ENCODE measurements around the gene NKD1.

The NKD1 gene

GRCh38 chr16:50619702-50620491 lies 71.7 kb downstream of the NKD1 start:
- TF ChIP-seq, protein P1, sequence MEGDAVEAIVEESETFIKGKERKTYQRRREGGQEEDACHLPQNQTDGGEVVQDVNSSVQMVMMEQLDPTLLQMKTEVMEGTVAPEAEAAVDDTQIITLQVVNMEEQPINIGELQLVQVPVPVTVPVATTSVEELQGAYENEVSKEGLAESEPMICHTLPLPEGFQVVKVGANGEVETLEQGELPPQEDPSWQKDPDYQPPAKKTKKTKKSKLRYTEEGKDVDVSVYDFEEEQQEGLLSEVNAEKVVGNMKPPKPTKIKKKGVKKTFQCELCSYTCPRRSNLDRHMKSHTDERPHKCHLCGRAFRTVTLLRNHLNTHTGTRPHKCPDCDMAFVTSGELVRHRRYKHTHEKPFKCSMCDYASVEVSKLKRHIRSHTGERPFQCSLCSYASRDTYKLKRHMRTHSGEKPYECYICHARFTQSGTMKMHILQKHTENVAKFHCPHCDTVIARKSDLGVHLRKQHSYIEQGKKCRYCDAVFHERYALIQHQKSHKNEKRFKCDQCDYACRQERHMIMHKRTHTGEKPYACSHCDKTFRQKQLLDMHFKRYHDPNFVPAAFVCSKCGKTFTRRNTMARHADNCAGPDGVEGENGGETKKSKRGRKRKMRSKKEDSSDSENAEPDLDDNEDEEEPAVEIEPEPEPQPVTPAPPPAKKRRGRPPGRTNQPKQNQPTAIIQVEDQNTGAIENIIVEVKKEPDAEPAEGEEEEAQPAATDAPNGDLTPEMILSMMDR (IDR thresholded peaks at IDR 0.05; ENCODE audit: borderline replicate concordance, insufficient read depth, low read depth, low read length): no peak
- H3K4me3 ChIP-seq (ENCODE audit: low read depth, low read length): no peak overlapping the region

DNA sequence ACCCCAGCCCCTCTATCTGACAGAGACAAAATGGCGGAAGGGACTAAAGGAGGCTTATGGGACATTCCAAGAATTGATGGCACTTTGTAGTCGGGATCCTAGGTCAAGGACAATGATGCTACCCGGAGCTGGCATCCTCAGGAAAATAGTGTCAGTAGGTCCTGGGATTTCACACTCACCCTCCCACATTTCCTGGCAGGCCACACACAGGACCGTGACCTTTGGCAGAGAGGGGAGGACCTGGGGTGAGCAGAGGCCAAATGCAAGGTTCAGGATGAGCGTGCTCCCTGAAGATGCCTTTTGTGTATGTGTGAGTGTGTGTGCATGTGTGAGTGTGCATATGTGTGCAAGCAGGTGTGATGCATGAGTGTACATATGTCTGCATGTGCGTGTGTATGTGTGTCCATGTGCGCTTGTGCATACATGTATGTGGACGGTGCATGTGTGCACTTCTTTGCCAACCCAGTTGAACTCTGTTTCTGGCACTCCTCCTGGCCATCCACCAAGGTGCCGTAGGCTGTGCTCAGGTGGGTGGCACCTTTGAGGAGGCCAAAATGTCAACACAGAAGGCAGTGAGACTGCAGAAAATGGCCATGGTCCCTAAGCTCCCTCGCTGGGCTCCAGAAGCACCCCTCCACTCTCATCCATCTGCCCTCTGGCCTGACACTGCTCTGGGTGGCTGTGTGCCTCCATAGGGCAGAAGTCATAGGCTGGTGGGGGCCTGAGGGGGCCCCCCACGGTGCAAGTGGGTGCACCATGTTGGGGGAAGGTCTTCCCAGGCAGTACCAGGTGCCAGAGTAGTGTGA lies 72.7 kb downstream of the NKD1 start:
- no peak overlapping the region for H3K4me3 ChIP-seq (ENCODE audit: low read depth, low read length)
- TF ChIP-seq, protein P1 (IDR thresholded peaks at IDR 0.05; ENCODE audit: borderline replicate concordance, insufficient read depth, low read depth, low read length): no peak

GRCh38 chr16:50621452-50621792 lies 73.2 kb downstream of the NKD1 start:
- TF ChIP-seq, protein P1 (IDR thresholded peaks at IDR 0.05; ENCODE audit: borderline replicate concordance, insufficient read depth, low read depth, low read length): no peak
- H3K4me3 ChIP-seq (ENCODE audit: low read depth, low read length): no peak overlapping the region

GRCh38 chr16:50622029-50622428 lies 73.8 kb downstream of the NKD1 start:
- H3K4me3 ChIP-seq (ENCODE audit: low read depth, low read length): no peak overlapping the region
- TF ChIP-seq, protein P1 (IDR thresholded peaks at IDR 0.05; ENCODE audit: borderline replicate concordance, insufficient read depth, low read depth, low read length): no peak

- no peak overlapping the region for H3K4me3 ChIP-seq (ENCODE audit: low read depth, low read length)
- TF ChIP-seq, protein P1 (IDR thresholded peaks at IDR 0.05; ENCODE audit: borderline replicate concordance, insufficient read depth, low read depth, low read length): no peak
These were observed 74.6 kb downstream of the NKD1 start for GRCh38 chr16:50622643-50623369.

- no peak overlapping the region for H3K4me3 ChIP-seq (ENCODE audit: low read depth, low read length)
- TF ChIP-seq, protein P1 (IDR thresholded peaks at IDR 0.05; ENCODE audit: borderline replicate concordance, insufficient read depth, low read depth, low read length): no peak
These were observed 76.3 kb downstream of the NKD1 start for GRCh38 chr16:50624449-50624970.
